Measurements from ENCODE around the gene PITPNM3. TPM values are rescaled to one million over a fixed set of nuclear protein-coding genes. Genes with fewer than 3 reads are reported as not detected.

The PITPNM3 gene
- total and polyA plus RNA-seq, 2 experiments from 2014 or later: 1.0 to 1.5 TPM

DNA sequence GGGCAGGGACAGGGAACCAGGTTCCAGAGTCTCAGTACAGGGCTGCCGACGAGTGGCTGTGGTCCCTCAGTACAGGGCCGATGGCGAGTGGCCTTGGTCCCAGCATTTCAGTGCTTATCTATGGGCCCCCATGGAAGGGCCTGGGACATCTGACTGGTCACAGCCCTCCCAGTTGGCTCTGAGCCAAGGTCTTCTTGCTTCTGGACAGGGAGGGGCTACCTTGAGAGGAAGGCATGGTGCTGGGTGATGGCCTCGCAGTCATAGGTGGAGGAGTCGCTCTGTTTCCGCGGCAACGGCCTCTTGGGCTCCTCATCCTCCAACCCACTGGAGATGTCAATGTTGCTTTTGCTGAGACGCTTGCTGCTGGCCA lies 79.6 kb downstream of the PITPNM3 start:
- no peaks in the 10 kb centered on the region for H3F3A ChIP-seq (replicated peaks; ENCODE audit: low read depth)
- peaks cover 28% of the 10 kb centered on the region for H3K4me1 Mint-ChIP-seq
- H3K27me3 ChIP-seq (ENCODE audit: insufficient read depth): no peaks in the 10 kb centered on the region
- no peak overlapping the region for H3K4me3 ChIP-seq
- no peak for TF ChIP-seq JUNB (IDR thresholded peaks at IDR 0.05; ENCODE audit: unreplicated experiment)
- TF ChIP-seq EZH2 (IDR thresholded peaks at IDR 0.05; ENCODE audit: low read depth, unreplicated experiment): no peak
- TF ChIP-seq ZNF114 (CRISPR knock-in tag; IDR thresholded peaks at IDR 0.05): no peak
- TF ChIP-seq NANOG (IDR thresholded peaks at IDR 0.05; ENCODE audit: borderline replicate concordance): no peak
- TF ChIP-seq, protein P1, sequence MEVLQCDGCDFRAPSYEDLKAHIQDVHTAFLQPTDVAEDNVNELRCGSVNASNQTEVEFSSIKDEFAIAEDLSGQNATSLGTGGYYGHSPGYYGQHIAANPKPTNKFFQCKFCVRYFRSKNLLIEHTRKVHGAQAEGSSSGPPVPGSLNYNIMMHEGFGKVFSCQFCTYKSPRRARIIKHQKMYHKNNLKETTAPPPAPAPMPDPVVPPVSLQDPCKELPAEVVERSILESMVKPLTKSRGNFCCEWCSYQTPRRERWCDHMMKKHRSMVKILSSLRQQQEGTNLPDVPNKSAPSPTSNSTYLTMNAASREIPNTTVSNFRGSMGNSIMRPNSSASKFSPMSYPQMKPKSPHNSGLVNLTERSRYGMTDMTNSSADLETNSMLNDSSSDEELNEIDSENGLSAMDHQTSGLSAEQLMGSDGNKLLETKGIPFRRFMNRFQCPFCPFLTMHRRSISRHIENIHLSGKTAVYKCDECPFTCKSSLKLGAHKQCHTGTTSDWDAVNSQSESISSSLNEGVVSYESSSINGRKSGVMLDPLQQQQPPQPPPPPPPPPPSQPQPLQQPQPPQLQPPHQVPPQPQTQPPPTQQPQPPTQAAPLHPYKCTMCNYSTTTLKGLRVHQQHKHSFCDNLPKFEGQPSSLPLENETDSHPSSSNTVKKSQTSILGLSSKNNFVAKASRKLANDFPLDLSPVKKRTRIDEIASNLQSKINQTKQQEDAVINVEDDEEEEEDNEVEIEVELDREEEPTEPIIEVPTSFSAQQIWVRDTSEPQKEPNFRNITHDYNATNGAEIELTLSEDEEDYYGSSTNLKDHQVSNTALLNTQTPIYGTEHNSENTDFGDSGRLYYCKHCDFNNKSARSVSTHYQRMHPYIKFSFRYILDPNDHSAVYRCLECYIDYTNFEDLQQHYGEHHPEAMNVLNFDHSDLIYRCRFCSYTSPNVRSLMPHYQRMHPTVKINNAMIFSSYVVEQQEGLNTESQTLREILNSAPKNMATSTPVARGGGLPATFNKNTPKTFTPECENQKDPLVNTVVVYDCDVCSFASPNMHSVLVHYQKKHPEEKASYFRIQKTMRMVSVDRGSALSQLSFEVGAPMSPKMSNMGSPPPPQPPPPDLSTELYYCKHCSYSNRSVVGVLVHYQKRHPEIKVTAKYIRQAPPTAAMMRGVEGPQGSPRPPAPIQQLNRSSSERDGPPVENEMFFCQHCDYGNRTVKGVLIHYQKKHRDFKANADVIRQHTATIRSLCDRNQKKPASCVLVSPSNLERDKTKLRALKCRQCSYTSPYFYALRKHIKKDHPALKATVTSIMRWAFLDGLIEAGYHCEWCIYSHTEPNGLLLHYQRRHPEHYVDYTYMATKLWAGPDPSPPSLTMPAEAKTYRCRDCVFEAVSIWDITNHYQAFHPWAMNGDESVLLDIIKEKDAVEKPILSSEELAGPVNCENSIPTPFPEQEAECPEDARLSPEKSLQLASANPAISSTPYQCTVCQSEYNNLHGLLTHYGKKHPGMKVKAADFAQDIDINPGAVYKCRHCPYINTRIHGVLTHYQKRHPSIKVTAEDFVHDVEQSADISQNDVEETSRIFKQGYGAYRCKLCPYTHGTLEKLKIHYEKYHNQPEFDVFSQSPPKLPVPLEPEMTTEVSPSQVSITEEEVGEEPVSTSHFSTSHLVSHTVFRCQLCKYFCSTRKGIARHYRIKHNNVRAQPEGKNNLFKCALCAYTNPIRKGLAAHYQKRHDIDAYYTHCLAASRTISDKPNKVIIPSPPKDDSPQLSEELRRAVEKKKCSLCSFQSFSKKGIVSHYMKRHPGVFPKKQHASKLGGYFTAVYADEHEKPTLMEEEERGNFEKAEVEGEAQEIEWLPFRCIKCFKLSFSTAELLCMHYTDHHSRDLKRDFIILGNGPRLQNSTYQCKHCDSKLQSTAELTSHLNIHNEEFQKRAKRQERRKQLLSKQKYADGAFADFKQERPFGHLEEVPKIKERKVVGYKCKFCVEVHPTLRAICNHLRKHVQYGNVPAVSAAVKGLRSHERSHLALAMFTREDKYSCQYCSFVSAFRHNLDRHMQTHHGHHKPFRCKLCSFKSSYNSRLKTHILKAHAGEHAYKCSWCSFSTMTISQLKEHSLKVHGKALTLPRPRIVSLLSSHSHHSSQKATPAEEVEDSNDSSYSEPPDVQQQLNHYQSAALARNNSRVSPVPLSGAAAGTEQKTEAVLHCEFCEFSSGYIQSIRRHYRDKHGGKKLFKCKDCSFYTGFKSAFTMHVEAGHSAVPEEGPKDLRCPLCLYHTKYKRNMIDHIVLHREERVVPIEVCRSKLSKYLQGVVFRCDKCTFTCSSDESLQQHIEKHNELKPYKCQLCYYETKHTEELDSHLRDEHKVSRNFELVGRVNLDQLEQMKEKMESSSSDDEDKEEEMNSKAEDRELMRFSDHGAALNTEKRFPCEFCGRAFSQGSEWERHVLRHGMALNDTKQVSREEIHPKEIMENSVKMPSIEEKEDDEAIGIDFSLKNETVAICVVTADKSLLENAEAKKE (CRISPR knock-in tag; IDR thresholded peaks at IDR 0.05): no peak
- no peak for TF ChIP-seq POLR2AphosphoS5 (IDR thresholded peaks at IDR 0.05; ENCODE audit: low read depth)
- H3K9me2 ChIP-seq (ENCODE audit: insufficient read depth): no peaks in the 10 kb centered on the region
- H3K27ac Mint-ChIP-seq: no peak overlapping the region
- H3K36me3 ChIP-seq (ENCODE audit: insufficient read depth): no peaks in the 10 kb centered on the region
- no peak overlapping the region for H3K4me2 ChIP-seq
- H3K27ac ChIP-seq (ENCODE audit: low read depth): no peak overlapping the region
- H3K79me2 ChIP-seq (replicated peaks; ENCODE audit: insufficient read depth): no peaks in the 10 kb centered on the region
- no peak overlapping the region for H3K4me3 Mint-ChIP-seq
- no peaks in the 10 kb centered on the region for H3K36me3 Mint-ChIP-seq (ENCODE audit: low read depth)
- H3K27me3 Mint-ChIP-seq (ENCODE audit: insufficient read depth, low read depth, poor library complexity): peaks cover 14% of the 10 kb centered on the region
- H3K4me1 ChIP-seq (ENCODE audit: insufficient read depth): 0 out of 2 replicates have a peak, but pooled peaks cover 3% of the 10 kb centered on the region
- H4K20me1 ChIP-seq (replicated peaks; ENCODE audit: insufficient read depth): no peaks in the 10 kb centered on the region
- no peak for DNase-seq (ENCODE audit: low spot score)
- ATAC-seq: no peak
- no peak overlapping the region for H2AFZ ChIP-seq
- H3K9me3 Mint-ChIP-seq: no peaks in the 10 kb centered on the region
